K562 (cell line): ENCODE measurements around the gene TMEM185A. TPM values are rescaled to one million over a fixed set of nuclear protein-coding genes. Genes with fewer than 3 reads are reported as not detected.

Experiments
- ATAC-seq: fragments of 200-7000 bp; cut with Tn5 transposase; 3 replicates; pipeline ENCODE4 v1.9.1; 2020; ENCODE audit warnings: moderate library complexity
- BruUV-seq: library from RNA; stranded (reverse); fragments of 400-500 nt; replicated peaks from 2 replicates; lab custom pipeline; 2021; lab: Mats Ljungman, UMichigan
- CTCF ChIA-PET: fragments of 300-600 bp; formaldehyde crosslinking; extraction: SDS; loops from one replicate; lab custom pipeline; 2021; ENCODE audit warnings: low intra/inter-chr PET ratio; lab: Yijun Ruan, JAX
- POLR2A ChIA-PET: fragments of 300-600, 350-650 bp; sonication (Branson Sonifier 250); formaldehyde crosslinking; extraction: SDS; loops from one replicate; lab custom pipeline; 2021; ENCODE audit warnings: antibody characterized with exemption, inconsistent platforms; lab: Yijun Ruan, JAX
- DNase-seq, 4 experiments: peaks; one replicate each; pipeline versions ENCODE4 v3.0.0 to v3.0.0-alpha.2; 2011 to 2018; ENCODE audit warnings: low spot score in 3 of 4, mixed read lengths in 3 of 4; ENCODE audit errors: extremely low read depth in 1 of 4
- FAIRE-seq: peaks from 2 replicates; lab custom pipeline; 2011; peaks lifted over from hg19 to GRCh38; lab: Jason Lieb, UNC
- H2AFZ ChIP-seq: 2 replicates; pipeline ENCODE4 v1.6.0; 2011; ENCODE audit warnings: low read depth, low read length, control low read depth, inconsistent platforms
- H3K27ac ChIP-seq: fragments of 200-600 bp; 3 replicates; pipeline ENCODE4 v1.8.0; 2011; ENCODE audit warnings: low read depth, mild to moderate bottlenecking, control low read depth, inconsistent platforms, low read length, moderate library complexity, mixed read lengths; ENCODE audit errors: extremely low read depth
- H3K27me3 ChIP-seq, 2 experiments: fragments of 300-600 bp in 1 of 2; 2 replicates in 1 of 2; 3 replicates in 1 of 2; pipeline versions ENCODE4 v1.6.0 to v1.8.0; 2011; ENCODE audit warnings: inconsistent platforms in 2 of 2, low read length in 2 of 2, mild to moderate bottlenecking in 1 of 2, mixed read lengths in 1 of 2, moderate library complexity in 1 of 2; ENCODE audit not compliant: control insufficient read depth in 2 of 2, insufficient read depth in 2 of 2
- H3K36me3 ChIP-seq: fragments of 300-600 bp; 3 replicates; pipeline ENCODE4 v1.8.0; 2011; ENCODE audit warnings: mild to moderate bottlenecking, low read length, inconsistent platforms; ENCODE audit not compliant: control insufficient read depth, insufficient read depth
- H3K4me1 ChIP-seq, 2 experiments: fragments of 200-600 bp in 1 of 2; replicated peaks in 1 of 2; 2 replicates in 1 of 2; 3 replicates in 1 of 2; pipeline versions ENCODE4 v1.5.1 to v1.8.0; 2011; ENCODE audit warnings: inconsistent platforms in 2 of 2, low read length in 2 of 2, mild to moderate bottlenecking in 1 of 2, mixed read lengths in 1 of 2, moderate library complexity in 1 of 2; ENCODE audit not compliant: control insufficient read depth in 2 of 2, insufficient read depth in 2 of 2
- H3K4me2 ChIP-seq: 2 replicates; pipeline ENCODE4 v1.6.1; 2011; ENCODE audit warnings: low read length, control low read depth, inconsistent platforms, mixed read lengths; ENCODE audit not compliant: insufficient read depth
- H3K4me3 ChIP-seq: fragments of 200-600 bp; sonication (generic), shearing (Covaris generic); 2 replicates; pipeline ENCODE4 v1.5.1; 2016; ENCODE audit warnings: control low read depth, inconsistent platforms
- H3K79me2 ChIP-seq: fragments of 200-600 bp; 3 replicates; pipeline ENCODE4 v1.8.0; 2011; ENCODE audit warnings: low read length, inconsistent platforms; ENCODE audit not compliant: control insufficient read depth, insufficient read depth
- H3K9ac ChIP-seq, 2 experiments: 2 replicates each; pipeline versions ENCODE4 v1.6.0 to v1.6.1; 2011; ENCODE audit warnings: low read depth in 2 of 2, low read length in 2 of 2, control low read depth in 1 of 2, inconsistent platforms in 1 of 2, mild to moderate bottlenecking in 1 of 2, mixed read lengths in 1 of 2; ENCODE audit not compliant: insufficient read depth in 1 of 2
- H3K9me1 ChIP-seq: one replicate; pipeline ENCODE4 v1.6.0; 2011; ENCODE audit warnings: inconsistent platforms, mild to moderate bottlenecking, low read length, moderate library complexity; ENCODE audit not compliant: control insufficient read depth, insufficient read depth
- H3K9me3 ChIP-seq: replicated peaks from 2 replicates; pipeline ENCODE4 v1.5.1; 2011; ENCODE audit warnings: low read depth, low read length, inconsistent platforms; ENCODE audit not compliant: control insufficient read depth, insufficient read depth
- H4K20me1 ChIP-seq: replicated peaks from 2 replicates; pipeline ENCODE4 v1.6.1; 2011; ENCODE audit warnings: low read length, inconsistent platforms, mixed read lengths; ENCODE audit not compliant: control insufficient read depth, insufficient read depth
- PHTF2 ChIP-seq: fragments of 250-450 bp; sonication (Bioruptor Pico); IDR thresholded peaks from 2 replicates; pipeline ENCODE4 v1.5.0; 2021; ENCODE audit warnings: mild to moderate bottlenecking
- U2AF1 ChIP-seq: fragments of 200-400 bp; formaldehyde crosslinking; optimal IDR thresholded peaks from 2 replicates; pipeline ENCODE3; 2017; ENCODE audit warnings: mild to moderate bottlenecking, low read depth, low read length, moderate library complexity
- ZNF384 ChIP-seq: IDR thresholded peaks from 2 replicates; pipeline ENCODE4 v1.6.1; 2012; ENCODE audit warnings: low read depth, low read length, improper control_type of control experiment
- ZNF717 ChIP-seq: fragments of 250-450 bp; sonication (Bioruptor Pico); IDR thresholded peaks from 2 replicates; pipeline ENCODE4 v1.5.0; 2021
- WGBS: fragments of 100-300 bp; shearing (Covaris generic); methylation state at CpG from one replicate; pipeline ENCODE4 v1.1.6; 2016; ENCODE audit warnings: low coverage, mixed read lengths; ENCODE audit not compliant: insufficient coverage; ENCODE audit errors: missing lambda C conversion rate; 5-methylcytosine and 5-hydroxymethylcytosine counted together
- in situ Hi-C: fragments of 300-500 bp; cut with MboI; formaldehyde crosslinking; loops from 4 replicates; pipeline ENCODE4 v1.15.0; 2018; ENCODE audit warnings: inconsistent platforms, mixed read lengths
- intact Hi-C: fragments of 100-400 bp; cut with micrococcal nuclease; formaldehyde crosslinking; loops from 2 replicates; pipeline ENCODE4 v1.14.2; 2022
- polyA plus RNA-seq, 8 experiments: library from polyadenylated mRNA; depleted of rRNA in 4 of 8; stranded (reverse) in 5 of 8; unstranded in 3 of 8; fragments of >200 nt; fragmentation: Nextera tagmentation in 2 of 8; fragmentation: Illumina TruSeq in 1 of 8; extraction: Ambion mirVana in 2 of 8; extraction: Trizol in 1 of 8; gene quantifications; 2 replicates each; pipeline versions ENCODE4 v1.2.1 to v1.2.3, GENCODE V29; 2011 to 2014; ENCODE audit warnings: inconsistent platforms in 1 of 8, missing spikeins in 1 of 8
- total RNA-seq, 7 experiments: library from RNA; depleted of rRNA in 6 of 7; stranded (reverse); fragments of >200 nt in 6 of 7; fragmentation: Illumina TruSeq in 2 of 7; extraction: Trizol in 2 of 7; gene quantifications; 2 replicates each; pipeline versions ENCODE4 v1.2.1 to v1.2.3, GENCODE V29; 2011 to 2021; ENCODE audit warnings: low replicate concordance in 1 of 7
- TF ChIP-seq, protein P1 (sequence below): fragments of 250-450 bp; sonication (Bioruptor Pico); IDR thresholded peaks from 2 replicates; pipeline ENCODE4 v1.4.0; 2020

The TMEM185A gene
- total and polyA plus RNA-seq, 9 of the 15 experiments (the other 6 are each of a cell fraction or from before 2014, with no cell fraction given): 0.97 to 13.7 (median 5.4) TPM

DNA sequence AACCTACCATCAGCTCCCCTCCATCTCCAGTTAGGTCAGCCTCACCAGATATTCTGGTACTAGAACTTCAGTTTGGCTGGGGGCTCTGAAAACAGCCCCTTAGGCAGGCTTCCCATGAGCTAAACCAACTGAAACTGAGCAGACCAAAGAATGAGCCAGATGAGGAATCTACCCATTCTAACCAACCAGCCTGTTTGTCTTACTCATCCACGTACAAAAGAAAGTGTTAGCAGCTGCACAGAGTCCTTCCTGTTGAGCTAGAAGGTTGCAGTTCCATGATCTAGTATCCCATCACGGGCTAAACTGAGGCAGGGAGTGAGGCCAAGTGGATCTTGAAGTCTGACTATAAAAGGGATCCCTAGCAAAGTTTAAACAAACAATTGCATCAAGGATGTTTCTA is 61.8 kb downstream of the TMEM185A start:
- intact Hi-C loops (no loop called here), in situ Hi-C loops (loop anchor here (10.0 kb wide), 1 partner anchor 55 kb away; no protein-coding TSS in a partner anchor)
- no peaks in the 10 kb centered on the region for H3K79me2 ChIP-seq
- H3K4me2 ChIP-seq: no peak overlapping the region
- FAIRE-seq (no peak), DNase-seq (no peak), ATAC-seq (no peak)
- BruUV-seq: no TSS peak
- no peak overlapping the region for H3K4me3 ChIP-seq
- H3K27me3 ChIP-seq: 0 out of 5 replicates have a peak, but pooled peaks cover 0 to 4% of the 10 kb centered on the region in 2 experiments
- H2AFZ ChIP-seq: no peak overlapping the region
- WGBS: 0% methylated on average over 2 of the region's 2 CpGs
- H3K9me3 ChIP-seq: no peaks in the 10 kb centered on the region
- peaks cover 0 to 3% of the 10 kb centered on the region in 2 experiments; a peak in 2 of 5 replicates for H3K4me1 ChIP-seq
- no peaks in the 10 kb centered on the region for H4K20me1 ChIP-seq
- H3K9me1 ChIP-seq: no peaks in the 10 kb centered on the region
- H3K27ac ChIP-seq: no peak overlapping the region
- CTCF ChIA-PET: no interaction called here
- TF ChIP-seq ZNF384: no peak
- TF ChIP-seq ZNF717: no peak
- TF ChIP-seq, protein P1, sequence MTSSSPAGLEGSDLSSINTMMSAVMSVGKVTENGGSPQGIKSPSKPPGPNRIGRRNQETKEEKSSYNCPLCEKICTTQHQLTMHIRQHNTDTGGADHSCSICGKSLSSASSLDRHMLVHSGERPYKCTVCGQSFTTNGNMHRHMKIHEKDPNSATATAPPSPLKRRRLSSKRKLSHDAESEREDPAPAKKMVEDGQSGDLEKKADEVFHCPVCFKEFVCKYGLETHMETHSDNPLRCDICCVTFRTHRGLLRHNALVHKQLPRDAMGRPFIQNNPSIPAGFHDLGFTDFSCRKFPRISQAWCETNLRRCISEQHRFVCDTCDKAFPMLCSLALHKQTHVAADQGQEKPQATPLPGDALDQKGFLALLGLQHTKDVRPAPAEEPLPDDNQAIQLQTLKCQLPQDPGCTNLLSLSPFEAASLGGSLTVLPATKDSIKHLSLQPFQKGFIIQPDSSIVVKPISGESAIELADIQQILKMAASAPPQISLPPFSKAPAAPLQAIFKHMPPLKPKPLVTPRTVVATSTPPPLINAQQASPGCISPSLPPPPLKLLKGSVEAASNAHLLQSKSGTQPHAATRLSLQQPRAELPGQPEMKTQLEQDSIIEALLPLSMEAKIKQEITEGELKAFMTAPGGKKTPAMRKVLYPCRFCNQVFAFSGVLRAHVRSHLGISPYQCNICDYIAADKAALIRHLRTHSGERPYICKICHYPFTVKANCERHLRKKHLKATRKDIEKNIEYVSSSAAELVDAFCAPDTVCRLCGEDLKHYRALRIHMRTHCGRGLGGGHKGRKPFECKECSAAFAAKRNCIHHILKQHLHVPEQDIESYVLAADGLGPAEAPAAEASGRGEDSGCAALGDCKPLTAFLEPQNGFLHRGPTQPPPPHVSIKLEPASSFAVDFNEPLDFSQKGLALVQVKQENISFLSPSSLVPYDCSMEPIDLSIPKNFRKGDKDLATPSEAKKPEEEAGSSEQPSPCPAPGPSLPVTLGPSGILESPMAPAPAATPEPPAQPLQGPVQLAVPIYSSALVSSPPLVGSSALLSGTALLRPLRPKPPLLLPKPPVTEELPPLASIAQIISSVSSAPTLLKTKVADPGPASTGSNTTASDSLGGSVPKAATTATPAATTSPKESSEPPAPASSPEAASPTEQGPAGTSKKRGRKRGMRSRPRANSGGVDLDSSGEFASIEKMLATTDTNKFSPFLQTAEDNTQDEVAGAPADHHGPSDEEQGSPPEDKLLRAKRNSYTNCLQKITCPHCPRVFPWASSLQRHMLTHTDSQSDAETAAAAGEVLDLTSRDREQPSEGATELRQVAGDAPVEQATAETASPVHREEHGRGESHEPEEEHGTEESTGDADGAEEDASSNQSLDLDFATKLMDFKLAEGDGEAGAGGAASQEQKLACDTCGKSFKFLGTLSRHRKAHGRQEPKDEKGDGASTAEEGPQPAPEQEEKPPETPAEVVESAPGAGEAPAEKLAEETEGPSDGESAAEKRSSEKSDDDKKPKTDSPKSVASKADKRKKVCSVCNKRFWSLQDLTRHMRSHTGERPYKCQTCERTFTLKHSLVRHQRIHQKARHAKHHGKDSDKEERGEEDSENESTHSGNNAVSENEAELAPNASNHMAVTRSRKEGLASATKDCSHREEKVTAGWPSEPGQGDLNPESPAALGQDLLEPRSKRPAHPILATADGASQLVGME (CRISPR knock-in tag): no peak
- TF ChIP-seq PHTF2 (CRISPR knock-in tag): no peak
- no peak for TF ChIP-seq U2AF1
- H3K36me3 ChIP-seq: no peaks in the 10 kb centered on the region
- POLR2A ChIA-PET: no interaction called here
- no peak overlapping the region for H3K9ac ChIP-seq
